ENCODE data around the gene BICDL2. TPM values are rescaled to one million over a fixed set of nuclear protein-coding genes. Genes with fewer than 3 reads are reported as not detected.

The BICDL2 gene
- total RNA-seq, 1 experiment from 2014 or later = 0.25 TPM

DNA sequence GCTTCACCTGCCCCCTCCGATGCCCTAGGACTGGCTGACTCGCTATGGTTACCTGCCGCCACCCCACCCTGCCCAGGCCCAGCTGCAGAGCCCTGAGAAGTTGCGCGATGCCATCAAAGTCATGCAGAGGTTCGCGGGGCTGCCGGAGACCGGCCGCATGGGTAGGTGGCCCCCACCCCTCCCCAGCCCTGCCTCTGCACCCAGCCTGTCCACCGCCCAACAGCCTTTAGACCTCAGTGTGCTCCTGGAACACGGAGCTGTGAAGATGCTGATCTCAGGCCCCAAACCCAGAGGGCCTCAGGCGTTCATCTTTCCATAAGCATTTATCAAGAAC is 10.6 kb upstream of the BICDL2 start:
- DNase-seq (ENCODE audit: low spot score) = no peak

DNA sequence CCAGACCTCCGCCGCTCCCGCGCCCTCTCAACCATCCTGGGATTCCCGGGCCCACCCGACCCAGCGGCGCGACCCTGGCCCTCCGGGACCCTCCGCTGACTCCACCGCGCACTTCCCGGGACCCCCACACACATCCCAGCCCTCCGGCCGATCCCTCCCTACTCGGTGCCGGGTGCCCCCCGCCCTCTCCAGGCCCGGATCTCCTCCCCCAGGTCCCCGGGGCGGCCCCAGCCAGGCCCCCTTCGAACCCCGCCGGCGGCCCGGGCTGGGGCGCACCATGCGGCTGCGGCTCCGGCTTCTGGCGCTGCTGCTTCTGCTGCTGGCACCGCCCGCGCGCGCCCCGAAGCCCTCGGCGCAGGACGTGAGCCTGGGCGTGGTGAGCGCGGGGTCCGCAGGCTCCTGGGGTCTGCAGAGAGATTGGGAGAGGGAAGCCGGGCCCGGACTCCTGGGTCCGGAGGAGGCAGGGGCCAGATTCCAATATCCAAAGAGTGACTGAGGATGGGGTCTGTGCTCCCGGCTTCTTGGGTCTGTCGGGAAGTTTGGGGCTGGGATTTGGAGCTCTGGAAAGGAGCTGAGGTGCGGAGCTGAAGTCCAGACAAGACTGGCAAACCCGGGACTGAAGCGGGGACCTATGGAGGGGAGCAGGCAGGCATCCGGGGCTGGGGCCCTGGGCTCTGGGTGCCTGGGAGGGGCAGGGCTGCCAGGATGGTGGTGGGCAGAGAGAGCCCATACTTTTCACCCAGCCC is 10.1 kb upstream of the BICDL2 start:
- no peak for DNase-seq (ENCODE audit: low spot score)

DNA sequence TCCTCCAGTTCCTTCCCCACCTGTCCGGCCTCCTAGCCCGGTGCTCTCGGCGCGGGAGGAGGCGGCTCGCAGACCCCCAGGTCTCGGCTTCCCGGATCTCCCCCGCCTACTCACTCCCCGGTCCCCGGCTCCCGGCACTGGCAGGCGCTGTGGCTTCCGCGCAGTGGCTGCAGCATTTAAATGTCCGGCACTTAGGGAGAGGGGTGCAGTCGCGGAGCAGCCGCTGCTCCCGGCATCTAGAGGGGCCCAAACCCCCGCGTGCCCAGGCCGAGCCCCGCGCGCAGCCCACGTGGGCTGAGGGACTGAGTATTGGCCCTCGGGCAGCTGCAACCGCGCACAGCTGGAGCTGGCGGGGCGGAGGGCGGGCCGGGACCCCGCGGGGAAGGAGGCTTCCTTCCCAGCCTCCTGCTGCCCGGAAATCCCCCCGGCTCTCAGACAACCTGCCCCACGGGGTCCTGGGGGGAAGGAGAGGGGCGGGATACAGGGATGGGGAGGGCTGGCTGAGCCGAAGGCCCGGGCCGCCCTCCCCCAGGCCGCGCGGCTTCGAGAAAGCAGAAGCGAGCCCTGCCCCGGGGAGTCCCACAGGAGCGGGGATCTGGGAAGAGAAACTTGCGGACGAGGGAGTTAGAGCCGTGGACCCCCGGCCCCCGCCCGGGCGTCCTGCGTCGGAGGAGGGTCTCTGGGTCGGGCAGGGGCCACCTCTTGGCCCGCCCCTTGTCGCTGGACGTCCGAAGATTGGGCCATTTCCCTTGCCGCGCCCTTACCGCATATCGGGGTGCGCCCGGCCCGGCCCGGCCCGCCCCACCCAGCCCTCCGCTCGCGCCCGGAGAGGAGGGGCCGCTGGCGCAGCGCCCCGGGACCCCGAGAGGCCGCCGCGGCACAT is 9.3 kb upstream of the BICDL2 start, which contains the start of gene MMP25:
MMP25 (plus strand) TSS at position 804 of the 883 bp plus-strand sequence. CDS start 357 bp downstream, outside the sequence.
- DNase-seq (ENCODE audit: low spot score) = no peak

DNA sequence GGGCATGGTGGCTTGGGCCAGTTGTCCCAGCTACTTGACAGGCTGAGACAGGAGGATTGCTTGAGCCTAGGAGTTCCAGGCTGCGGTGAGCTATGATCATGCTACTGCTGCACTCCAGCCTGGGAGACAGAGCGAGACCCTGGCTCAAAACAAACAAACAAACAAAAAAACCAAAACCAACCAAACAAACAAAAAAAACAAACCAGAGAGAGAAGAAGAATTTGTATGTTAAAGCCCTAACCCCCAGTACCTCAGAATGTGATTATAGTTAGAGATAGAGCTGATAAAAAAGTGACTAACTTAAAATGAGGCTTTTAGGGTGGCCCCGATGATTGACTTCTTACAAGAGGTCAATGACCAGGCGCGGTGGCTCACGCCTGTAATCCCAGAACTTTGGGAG is 8.0 kb upstream of the BICDL2 start:
- no peak for DNase-seq (ENCODE audit: low spot score)

DNA sequence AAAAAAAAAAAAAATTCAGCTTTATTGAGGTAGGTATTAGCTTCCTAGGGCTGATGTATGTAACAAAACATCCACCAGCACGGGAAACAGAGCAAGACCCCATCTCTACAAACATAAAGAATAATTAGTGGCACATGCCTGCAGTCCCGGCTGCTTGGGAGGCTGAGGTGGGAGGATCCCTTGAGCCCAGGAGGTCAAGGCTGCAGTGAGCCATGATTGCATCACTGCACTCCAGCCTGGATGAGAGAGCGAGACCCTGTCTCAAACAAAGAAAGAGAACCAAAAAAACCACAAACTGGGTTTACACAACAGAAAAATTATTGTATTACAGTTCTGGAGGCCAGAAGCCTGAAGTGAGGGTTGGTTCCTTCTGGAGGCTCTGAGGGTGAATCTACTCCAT is 5.6 kb upstream of the BICDL2 start:
- DNase-seq (ENCODE audit: low spot score) = no peak

DNA sequence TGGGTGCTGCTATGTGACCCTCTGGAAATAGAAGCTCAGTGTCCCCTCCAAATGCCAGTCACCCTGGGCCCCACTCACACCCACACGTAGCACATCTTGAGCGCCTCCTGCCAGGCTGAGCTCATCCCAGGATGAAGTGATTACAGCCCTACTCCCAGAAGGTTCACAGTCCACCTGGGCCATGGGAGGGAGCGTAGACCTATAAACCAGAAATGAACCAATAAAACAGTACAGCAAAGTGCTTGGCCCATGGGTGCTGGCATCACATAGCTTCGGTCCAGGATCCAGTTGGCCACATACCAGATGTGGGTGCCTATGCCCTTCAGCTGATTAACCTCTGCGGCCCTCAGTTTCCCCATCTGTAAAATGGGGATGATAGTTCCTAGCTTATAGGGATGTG is 2.2 kb upstream of the BICDL2 start:
- DNase-seq (ENCODE audit: low spot score) = no peak

DNA sequence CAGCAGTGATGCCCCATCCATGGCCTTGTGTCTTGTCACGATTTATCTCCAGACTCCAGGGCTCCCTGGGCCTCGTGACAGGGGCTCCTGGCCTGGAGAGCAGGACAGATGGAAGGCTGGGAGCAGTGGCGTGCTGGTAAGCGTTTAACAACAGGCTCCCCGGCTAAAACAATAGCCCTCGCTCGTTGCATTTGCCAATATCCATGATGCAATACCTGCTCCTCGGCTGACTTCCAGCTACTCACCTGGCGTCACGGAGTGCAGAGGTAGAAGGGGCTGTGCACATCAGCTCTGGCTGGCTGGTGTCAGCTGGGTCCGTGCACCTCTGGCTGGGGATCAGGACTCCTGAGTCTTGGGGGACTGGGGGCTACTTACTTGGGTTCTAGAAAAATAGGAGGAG is 1.5 kb upstream of the BICDL2 start:
- DNase-seq (ENCODE audit: low spot score) = no peak

DNA sequence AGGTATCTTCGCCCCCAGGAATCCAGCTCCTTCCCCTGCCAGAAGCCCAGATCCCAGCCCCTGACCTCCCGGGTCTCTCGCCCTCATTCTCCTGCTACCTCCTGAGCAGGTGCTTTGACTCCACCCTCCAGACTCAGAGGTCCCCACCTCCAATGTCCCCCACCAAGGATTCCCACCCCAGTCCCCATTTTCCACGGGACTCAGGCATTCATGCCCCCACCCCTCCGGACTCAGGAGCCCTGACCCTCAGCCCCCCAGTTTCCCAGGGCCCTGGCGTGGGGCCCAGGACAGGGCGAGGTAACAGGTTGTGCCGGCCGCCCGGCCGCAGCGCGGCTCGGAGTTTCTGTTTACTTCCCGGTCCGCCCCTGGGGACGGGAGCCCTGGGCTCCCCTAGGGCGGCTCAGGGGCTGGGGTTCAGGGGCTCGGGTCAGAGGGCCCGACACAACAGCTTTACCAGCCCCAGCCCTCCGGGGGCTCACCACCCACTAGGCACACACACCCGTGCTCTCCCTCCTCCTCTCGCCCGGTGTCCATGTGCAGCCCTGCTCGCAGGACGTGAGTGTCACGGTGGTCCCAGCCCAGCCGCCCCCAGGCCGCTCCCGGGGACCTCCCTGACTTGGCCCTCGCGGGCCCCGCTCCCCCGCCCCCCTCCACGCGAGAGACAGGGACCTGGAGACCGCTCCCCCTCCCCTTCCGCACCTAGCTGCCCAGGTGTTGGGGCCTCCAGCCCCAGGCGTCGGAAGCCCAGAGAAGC is 595 bp downstream of the BICDL2 start:
- DNase-seq (ENCODE audit: low spot score) = no peak

DNA sequence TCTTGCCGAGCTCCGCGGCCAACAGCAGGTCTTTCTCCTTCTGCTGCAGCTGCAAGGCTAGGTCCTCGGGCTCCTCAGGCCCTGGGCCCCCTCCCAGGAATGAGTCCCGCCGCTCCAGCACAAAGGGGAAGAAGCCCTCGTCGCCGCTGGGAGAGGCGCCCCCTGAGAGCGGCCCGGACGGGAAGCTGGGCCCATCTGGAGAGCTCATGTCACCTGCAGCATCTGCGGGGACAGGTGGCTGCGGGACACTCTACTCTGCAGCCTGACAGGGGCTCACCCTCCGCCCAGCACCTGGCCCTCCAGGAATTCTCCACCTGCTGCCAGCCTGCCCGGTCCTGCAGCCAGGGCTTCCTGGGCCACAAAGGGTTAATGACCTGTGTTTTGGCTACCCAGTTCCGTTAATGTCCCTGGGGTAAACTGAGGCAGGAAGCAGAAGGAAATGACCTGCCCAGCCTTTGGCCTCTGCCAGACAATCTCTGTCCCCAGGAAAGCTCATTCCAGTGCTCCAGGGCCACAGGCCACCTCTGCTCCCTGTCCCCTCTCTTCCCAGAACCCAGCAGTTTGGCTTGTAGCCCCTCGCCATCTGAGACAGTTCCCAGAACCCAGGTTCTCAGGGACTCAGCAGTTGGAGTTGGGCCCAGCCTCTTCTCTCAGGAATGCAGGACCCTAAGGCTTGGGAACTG is 1.3 kb downstream of the BICDL2 start:
- no peak for DNase-seq (ENCODE audit: low spot score)

DNA sequence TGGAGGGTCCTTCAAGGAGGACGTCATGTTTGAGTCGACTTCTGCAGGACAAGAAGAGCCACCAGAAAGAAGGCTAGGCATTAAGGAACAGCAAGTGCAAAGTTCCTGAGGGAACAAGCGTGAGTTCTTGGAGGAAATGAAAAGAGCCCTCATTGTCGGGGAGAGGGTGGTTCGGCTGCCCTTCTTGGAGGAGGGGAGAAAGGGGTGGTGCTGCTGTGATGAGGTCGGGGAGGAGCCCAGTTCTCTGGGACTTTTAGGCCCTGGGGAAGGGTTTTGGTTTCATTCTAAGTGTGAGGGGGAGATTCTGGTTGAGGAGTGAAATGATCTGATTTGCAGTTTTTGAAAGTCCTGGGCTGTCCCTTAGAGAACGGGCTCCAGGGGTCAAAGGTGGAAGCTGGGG is 4.1 kb downstream of the BICDL2 start:
- no peak for DNase-seq (ENCODE audit: low spot score)

DNA sequence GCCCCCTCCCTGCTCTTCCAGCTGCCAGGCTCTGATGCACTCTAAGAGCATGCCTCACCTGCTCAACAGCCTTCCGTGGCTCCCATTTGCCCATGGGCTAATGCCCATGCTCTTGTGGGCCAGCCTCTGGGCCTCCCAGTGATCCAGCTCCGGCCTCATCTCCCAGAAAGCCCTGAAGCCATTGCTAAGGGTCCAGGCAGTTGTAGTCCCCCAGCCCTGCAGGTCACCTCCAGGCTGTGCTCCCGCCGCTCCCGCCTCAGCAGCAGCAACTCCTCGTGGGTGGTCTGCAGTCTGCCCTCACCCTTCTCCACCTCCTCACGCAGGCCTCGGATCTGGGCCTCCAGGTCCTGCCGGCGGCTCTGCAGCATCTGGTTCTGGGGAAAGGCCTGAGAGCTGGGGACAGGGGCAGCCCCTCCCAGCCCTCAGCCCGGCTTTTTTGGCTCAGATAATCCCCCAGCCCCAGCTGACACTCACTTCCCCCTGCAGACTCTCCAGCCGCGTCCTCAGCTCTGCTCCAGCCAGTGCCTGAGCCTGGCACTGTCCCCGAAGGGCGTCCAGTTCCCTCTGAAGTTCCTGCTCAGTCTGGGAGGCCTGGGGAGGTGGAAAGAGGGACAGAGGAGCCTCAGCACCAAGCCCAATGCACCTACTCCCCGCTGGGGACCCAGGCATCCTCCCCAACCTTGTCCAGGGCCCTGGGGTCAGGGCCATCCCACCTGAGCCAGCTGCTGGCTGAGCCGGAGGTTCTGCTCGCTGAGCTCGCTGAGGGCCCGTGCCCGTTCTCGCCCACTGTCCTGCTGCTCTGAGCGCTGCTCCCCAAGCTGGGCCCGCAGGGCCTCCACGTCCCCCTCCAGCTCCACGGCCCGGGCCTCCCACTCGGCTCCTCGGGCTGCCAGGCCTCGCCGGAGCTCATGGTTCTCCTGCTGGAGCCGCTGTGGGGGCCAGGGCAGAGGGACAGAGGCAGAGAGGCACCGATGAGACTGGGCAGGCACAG is 6.2 kb downstream of the BICDL2 start:
- DNase-seq (ENCODE audit: low spot score) = no peak

DNA sequence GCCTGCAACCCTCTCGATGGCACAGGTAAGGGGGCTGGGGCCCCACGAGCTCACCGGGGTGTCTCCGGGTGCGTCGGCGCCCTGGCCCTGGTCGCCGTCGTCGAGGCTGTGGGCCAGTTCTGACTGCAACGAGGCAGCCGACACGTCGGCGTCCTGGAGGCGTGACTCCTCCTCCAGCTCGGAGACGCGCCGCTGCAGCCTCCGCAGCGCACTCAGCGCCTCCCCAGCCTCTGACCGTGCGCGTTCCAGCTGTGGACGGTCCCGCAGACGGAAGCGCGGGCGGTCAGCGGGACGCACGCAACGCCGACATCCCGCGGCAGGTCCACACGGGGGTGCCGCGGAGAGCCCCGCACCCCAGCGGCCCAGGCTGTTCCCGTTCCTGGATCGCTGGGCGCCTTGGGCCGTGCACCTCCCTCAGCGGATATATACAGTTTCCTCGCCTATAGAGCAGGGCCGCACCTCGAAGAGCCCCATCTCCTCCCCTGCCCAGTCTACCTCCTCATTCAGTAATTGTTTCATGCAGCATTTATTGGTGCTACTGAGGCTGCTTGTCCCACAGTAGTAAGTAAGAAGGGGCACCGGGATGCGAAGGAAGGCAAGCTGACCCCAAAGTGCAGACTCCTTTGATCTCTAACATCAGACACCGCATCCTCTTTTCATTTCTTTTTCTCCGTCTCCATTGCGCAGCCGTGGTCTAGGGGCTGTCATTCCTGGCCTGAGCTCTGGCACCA is 7.1 kb downstream of the BICDL2 start:
- no peak for DNase-seq (ENCODE audit: low spot score)

DNA sequence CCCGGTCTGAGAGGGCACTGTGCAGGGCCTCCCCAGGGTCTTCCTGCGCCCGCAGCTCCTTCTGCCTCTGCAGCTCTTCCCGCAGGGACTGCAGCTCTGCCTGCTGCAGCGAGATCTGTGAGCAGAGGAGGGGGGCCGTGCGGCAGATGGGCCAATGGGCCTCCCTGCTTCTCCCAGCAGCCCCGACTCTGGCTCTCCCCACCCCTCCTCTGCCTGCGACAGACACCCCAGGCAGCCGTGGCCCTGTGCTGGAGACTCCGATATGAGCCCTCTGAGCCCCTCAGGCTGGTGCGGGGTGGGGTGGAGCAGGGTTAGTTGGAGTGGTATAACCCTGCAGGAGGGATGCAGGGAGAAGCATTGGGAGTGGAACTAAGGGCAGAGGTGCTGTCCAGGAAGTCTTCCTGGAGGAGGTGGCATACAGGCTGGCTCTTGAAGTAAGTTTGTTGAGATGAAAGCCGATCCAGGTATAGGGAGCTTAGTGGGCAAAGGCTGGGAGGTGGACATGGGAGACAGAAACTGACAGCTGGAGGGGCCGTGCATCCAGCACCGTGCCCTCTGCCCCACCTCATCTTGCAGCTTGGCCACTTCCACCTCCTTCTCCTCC is 7.9 kb downstream of the BICDL2 start:
- DNase-seq (ENCODE audit: low spot score) = no peak

DNA sequence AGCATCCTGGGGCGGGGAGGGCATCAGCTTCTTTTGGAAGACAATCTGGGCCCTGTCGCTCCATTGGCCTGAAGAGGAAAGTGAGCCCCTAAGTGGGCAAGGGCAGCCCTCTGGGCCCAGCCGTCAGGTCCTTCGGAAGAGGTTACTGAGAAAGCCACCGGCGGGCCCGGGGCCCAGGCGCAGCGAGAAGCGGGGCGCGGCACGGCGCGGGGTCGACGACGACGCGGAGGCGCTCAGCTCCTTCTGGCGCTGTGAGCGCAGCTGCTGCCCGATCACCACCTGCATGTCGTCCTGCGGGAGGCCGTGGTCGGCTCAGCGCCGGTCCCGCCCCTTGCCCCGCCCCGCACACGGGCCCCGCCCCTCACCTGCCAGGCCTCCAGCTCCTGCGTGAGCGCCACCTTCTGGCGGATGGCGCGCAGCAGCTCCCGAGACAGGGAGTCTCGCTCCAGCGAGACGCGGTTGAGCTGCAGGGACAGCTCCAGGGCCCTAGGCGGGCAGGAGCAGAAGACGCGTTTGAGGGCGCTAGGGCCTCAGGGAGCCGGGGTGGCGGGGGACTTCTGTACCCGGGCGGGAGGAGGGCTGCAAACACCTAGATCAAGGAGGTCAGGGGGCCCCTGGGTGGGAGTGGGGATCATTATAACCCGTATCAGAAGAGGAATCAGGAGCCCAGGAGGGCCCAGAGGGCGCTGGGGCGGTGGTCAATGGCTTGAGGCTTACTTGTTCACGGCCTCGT is 8.6 kb downstream of the BICDL2 start:
- no peak for DNase-seq (ENCODE audit: low spot score)

DNA sequence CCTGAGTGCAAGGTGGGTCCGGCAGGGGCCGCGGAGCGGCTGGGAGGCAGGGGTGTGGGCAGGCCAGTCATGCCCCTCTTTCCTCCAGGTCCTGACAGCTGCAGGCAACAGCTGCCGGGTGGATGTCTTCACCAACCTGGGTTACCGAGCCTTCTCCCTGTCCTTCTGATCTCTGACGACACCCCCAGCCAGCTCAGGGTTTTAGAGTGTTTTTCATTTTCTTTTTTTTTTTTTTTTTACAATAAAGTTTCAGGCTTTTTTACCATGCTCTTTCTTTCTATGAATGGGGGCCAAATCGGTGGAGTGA is 9.3 kb downstream of the BICDL2 start:
- no peak for DNase-seq (ENCODE audit: low spot score)

DNA sequence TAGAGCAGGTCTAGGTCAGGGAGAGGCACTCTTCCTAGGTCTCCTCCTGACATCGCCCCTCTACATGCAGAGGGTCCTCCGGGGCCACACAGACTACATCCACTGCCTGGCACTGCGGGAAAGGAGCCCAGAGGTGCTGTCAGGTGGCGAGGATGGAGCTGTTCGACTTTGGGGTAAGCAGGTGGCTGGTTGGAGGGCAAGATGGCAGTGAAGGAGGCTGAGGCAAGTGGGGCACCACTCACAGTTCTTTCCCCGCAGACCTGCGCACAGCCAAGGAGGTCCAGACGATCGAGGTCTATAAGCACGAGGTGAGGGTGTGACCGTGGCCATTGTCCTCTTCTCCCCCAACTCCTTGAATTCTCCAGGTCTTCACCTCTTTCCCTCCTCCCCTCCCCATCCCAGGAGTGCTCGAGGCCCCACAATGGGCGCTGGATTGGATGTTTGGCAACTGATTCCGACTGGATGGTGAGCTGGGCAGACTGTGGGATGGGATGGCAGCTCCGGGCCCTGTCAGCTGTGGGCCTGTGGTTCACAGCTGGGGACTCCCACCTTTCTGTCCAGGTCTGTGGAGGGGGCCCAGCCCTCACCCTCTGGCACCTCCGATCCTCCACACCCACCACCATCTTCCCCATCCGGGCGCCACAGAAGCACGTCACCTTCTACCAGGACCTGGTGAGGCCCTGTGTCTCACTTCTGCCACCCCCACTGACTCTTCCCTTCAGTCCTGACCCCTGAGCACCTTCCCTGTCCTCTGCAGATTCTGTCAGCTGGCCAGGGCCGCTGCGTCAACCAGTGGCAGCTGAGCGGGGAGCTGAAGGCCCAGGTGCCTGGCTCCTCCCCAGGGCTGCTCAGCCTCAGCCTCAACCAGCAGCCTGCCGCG is 9.9 kb downstream of the BICDL2 start:
- DNase-seq (ENCODE audit: low spot score) = no peak

DNA sequence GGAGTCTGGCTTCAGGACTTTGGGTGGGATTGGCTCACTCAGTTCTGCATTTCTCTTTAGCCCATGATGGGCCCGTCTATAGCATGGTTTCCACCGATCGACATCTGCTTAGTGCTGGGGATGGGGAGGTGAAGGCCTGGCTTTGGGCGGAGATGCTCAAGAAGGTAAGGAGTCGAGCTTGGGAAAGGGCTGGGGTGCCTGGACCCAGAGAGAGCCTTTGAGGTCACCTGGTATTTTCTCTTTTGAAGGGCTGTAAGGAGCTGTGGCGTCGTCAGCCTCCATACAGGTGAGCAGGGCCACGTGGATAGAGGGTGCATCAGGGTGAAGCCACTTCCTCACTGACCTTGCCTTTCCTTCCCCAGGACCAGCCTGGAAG is 10.8 kb downstream of the BICDL2 start:
- DNase-seq (ENCODE audit: low spot score) = no peak
